PC-3 (cell line): Measurements from ENCODE around the gene MYLK4.

Source experiments
- CTCF ChIP-seq: fragments of 300-600 bp; sonication (generic); conservative IDR thresholded peaks from 2 replicates; pipeline ENCODE4 v1.5.1; 2017; ENCODE audit warnings: antibody characterized with exemption, low read depth, mild to moderate bottlenecking, low read length
- EZH2 ChIP-seq: fragments of 300-600 bp; sonication (generic); IDR thresholded peaks from one replicate; pipeline ENCODE4 v1.6.1; 2017; ENCODE audit warnings: antibody characterized with exemption, mild to moderate bottlenecking, low read length; ENCODE audit not compliant: unreplicated experiment
- EZH2phosphoT487 ChIP-seq: fragments of 300-600 bp; sonication (generic); IDR thresholded peaks from 2 replicates; pipeline ENCODE4 v1.6.1; 2018; ENCODE audit warnings: mild to moderate bottlenecking, antibody characterized with exemption, low read length, borderline replicate concordance

- TF ChIP-seq CTCF (no peak), EZH2 (no peak), EZH2phosphoT487 (no peak)
These were observed 97.2 kb downstream of the MYLK4 start for GRCh38 chr6:2653369-2654032.
